Activated gamma-delta T cell treated with anti-CD3 and anti-CD28 coated beads, Interleukin-2, amount 50 U/mL, for 16 hours (primary cell): ENCODE data around the gene SH2D4B.

Experiments
- DNase-seq: peaks from one replicate; pipeline ENCODE4 v3.0.0-alpha.2; 2020; ENCODE audit warnings: low read depth

The SH2D4B gene

DNA sequence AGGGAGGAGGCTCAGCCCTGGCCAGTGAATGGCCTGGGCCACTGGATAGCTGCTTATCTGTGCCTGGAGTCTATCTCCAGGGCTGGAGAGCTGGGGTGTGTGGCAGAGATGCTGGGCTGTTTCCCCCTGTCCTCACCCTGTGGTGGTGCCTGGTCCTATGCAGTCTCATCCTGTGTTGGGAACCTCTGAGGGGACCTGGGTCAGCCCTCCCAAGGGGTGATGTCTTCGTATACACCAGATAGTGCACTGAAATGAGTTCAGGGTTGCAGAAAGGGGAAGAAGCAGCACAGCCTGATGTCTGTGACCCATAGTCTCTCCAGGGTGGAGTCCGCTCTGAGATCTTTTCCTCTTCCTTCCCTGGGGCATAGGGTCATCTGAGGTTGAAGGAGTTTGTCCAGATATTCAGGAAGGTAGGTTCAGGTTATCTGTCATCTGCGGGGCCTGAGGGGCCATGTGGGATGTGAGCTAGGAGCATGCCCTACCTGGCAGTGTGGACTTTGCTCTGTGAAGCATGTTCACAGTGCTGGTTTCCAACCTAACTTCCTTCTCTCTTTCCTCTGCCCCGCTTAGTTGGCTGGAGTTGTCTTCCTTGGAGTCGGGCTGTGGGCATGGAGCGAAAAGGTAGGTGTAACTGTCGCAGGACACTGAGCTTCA is 33.4 kb upstream of the SH2D4B start:
- DNase-seq = no peak

DNA sequence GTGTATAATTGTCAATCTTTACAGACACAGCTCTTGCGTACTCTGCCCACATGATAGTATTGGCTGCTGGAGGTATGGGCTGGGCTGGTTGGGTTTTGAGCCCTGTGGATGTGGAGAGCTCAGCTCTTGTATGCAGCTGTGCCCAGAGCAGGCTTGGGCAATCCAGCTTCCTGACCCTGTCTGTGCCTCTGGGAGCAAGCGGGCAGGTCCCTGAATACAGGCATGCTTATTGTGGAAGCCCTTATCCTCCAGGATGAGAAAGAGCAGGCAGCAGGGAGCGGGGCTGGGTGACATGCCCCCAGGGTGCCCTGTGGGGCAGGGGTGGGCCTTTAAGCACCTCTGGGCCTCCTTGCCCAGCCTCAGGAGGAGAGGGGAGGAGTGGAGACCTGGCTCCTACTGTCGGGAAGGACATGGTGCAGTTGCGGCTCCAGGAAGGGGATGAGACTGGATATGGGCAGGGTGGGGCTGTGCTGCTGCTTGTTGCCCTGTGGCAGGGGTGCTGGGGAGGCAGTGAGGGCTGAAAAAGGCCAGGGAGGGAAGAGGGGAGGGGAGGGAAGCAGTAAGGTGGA is 32.7 kb upstream of the SH2D4B start:
- DNase-seq = no peak

- no peak for DNase-seq
These were observed 31.5 kb upstream of the SH2D4B start for GRCh38 chr10:80506189-80506575.

DNA sequence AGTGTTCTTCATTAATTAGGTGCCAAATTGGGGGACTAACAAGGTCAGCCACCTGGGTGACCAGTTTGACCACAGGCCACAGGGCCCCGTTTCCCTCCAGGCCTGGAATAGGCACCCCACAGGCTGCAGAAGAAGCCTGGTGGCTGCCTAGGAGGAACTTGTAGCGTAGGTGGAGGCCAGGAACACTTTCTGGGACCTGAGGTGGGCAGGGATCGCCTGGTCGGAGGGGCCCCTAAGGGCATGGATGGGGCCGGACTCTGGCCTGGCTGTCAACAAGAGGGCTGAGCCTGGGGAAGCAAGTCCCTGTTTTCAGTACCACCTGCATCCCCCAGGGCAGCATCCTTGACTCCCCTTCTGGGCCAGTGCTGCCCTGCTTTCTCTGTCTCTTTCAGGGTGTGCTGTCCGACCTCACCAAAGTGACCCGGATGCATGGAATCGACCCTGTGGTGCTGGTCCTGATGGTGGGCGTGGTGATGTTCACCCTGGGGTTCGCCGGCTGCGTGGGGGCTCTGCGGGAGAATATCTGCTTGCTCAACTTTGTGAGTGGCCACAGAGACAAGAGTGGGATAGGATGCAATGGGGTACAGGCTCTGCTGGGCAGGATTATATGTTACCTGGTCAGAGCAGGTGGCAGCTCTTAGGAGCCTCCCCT is 30.7 kb upstream of the SH2D4B start:
- no peak for DNase-seq

GRCh38 chr10:80509108-80509402 is 28.6 kb upstream of the SH2D4B start:
- no peak for DNase-seq

GRCh38 chr10:80509403-80510161 is 28.1 kb upstream of the SH2D4B start:
- DNase-seq = no peak

DNA sequence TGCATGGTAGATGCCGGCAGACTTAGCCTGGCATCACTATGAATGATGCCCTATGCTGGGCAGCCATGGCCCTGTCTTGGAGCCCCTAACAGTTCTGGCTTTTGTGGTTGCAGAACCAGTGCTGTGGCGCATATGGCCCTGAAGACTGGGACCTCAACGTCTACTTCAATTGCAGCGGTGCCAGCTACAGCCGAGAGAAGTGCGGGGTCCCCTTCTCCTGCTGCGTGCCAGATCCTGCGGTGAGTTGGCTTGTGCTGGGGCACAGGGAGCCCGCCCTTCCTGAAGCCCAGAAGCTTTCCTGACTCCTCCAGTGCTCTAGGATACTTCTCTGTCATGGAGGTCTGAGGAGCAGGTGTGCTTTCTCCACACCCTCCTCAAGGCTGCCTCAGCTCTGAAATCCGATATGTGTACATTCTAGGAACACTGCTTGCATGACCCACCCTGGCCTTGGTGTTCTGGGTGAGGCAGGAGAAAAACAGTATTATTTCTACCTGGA is 25.6 kb upstream of the SH2D4B start:
- DNase-seq = no peak

- DNase-seq = no peak
These were observed 24.6 kb upstream of the SH2D4B start for GRCh38 chr10:80513106-80513505.

- no peak for DNase-seq
These were observed 22.2 kb upstream of the SH2D4B start for GRCh38 chr10:80515511-80515910.

GRCh38 chr10:80515941-80516340 is 21.8 kb upstream of the SH2D4B start:
- DNase-seq = no peak

- no peak for DNase-seq
These were observed 21.1 kb upstream of the SH2D4B start for GRCh38 chr10:80516506-80517075.

- DNase-seq = no peak
These were observed 20.1 kb upstream of the SH2D4B start for GRCh38 chr10:80517416-80518142.

GRCh38 chr10:80518143-80518806 is 19.4 kb upstream of the SH2D4B start:
- DNase-seq = no peak

GRCh38 chr10:80518807-80519360 is 18.8 kb upstream of the SH2D4B start:
- no peak for DNase-seq

DNA sequence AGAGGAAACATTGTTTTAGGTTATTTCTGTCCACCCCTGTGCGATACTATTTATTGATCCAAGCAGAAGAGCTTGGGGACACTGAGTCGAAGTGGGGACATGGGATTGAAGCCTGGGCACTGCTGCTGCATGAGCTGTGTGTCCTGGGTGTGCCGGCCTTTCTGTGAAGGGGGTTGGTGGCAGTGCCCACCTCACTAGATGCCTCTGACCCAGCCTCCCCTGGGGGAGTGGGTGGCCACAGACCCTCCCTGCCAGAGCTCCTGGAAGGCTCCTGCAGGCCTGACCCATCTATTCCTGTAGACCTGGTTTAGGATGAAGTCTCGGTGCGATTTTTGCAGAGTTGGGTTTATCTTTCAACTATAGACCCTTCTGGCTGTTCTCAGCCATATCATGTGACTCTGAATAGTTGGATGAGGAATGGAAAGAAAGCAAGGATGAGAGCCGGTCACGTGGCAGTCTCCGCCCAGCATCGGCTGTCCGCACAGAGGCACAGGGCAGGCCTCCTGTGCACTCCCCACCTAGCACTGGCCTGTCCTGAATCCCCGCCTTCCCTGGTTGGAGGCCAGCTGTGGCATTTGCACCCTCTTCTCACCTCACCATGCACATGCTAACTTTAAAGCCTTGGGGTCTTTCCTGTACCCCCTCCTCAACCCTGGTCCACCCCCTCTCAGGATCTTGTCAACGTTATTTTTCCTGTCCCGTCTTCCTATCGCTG is 17.6 kb upstream of the SH2D4B start:
- no peak for DNase-seq

- no peak for DNase-seq
These were observed 16.8 kb upstream of the SH2D4B start for GRCh38 chr10:80520661-80521470.

DNA sequence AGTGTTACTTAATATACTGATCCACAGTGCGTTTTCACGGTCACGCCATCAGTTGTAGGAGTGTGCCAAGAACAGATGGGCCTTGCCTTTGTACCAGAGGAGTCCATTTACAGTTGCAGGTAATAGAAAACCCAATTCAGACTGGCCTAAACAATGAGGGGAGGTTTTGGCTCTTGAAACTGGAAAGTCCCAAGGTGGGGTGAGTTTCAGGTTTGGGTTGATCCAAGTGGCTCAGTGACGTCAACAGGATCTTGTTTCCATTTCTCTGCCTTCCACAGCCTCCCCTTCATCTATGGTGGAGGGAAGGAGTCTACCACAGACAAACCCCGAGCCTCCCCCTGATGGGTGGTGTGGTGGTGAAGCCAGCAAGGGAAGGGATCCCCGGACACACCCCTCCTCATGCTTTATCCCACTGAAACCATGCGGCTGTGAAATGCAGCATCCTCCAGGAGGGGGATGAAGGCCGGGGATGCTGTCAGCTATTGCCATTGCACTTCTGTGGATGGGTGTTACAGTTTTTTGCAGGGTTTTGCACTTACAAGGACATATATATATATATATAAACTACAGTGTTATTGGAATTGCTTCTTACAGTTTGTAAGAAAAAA is 14.8 kb upstream of the SH2D4B start:
- no peak for DNase-seq

- DNase-seq = no peak
These were observed 13.9 kb upstream of the SH2D4B start for GRCh38 chr10:80523773-80524172.
